ENCODE results near the gene CLP1.
A peak's percentile ranks its signal among the peaks of the same experiment; 100 is the strongest.
"Not testable (repeated sequence)": the region's sequence is repeated elsewhere in the genome, so short reads cannot be mapped to it uniquely, and the experiment has no call there.

The CLP1 gene

GRCh38 chr11:57662893-57663292 is 5.3 kb downstream of the CLP1 start:
- peaks cover 17% of the 10 kb centered on the region for H3K4me1 Mint-ChIP-seq (ENCODE audit: low read depth)
- peaks cover 30% of the 10 kb centered on the region for H3K36me3 Mint-ChIP-seq (ENCODE audit: low read depth)
- DNase-seq (ENCODE audit: low spot score): no peak
- no peak overlapping the region for H3K4me3 Mint-ChIP-seq
- no peak overlapping the region for H3K27ac Mint-ChIP-seq
- no peaks in the 10 kb centered on the region for H3K9me3 Mint-ChIP-seq
- no peaks in the 10 kb centered on the region for H3K27me3 Mint-ChIP-seq (ENCODE audit: low read depth)

- Mint-ChIP-seq H3K4me3 (no peak overlapping the region), H3K27ac (no peak overlapping the region), H3K36me3 (ENCODE audit: low read depth) (peaks cover 28% of the 10 kb centered on the region), H3K4me1 (ENCODE audit: low read depth) (peaks cover 15% of the 10 kb centered on the region), H3K9me3 (no peaks in the 10 kb centered on the region), H3K27me3 (ENCODE audit: low read depth) (no peaks in the 10 kb centered on the region)
- no peak for DNase-seq (ENCODE audit: low spot score)
Observed at GRCh38 chr11:57663975-57664374, 6.4 kb downstream of the CLP1 start.

GRCh38 chr11:57667117-57667735 is 9.7 kb downstream of the CLP1 start:
- Mint-ChIP-seq H3K27me3 (ENCODE audit: low read depth) (no peaks in the 10 kb centered on the region), H3K27ac (peak overlapping the region; percentile 98), H3K36me3 (ENCODE audit: low read depth) (peaks cover 9% of the 10 kb centered on the region), H3K4me3 (peak overlapping the region; percentile 89), H3K9me3 (no peaks in the 10 kb centered on the region), H3K4me1 (ENCODE audit: low read depth) (peaks cover 18% of the 10 kb centered on the region)
- peak; percentile 92 for DNase-seq (ENCODE audit: low spot score)

GRCh38 chr11:57667736-57668433 is 10.3 kb downstream of the CLP1 start, which contains the start of gene ZDHHC5:
Gene ZDHHC5 (plus strand): TSS chr11:57668114. CDS start chr11:57673091, 4,977 bp downstream.
- DNase-seq (ENCODE audit: low spot score): peak; percentile 100
- Mint-ChIP-seq H3K27me3 (ENCODE audit: low read depth) (no peaks in the 10 kb centered on the region), H3K4me1 (ENCODE audit: low read depth) (peaks cover 19% of the 10 kb centered on the region)

GRCh38 chr11:57668434-57668782 is 10.8 kb downstream of the CLP1 start:
- DNase-seq (ENCODE audit: low spot score): no peak

More at GRCh38 chr11:57667736-57668433, 10.3 kb downstream of the CLP1 start, which contains the start of gene ZDHHC5:
- H3K9me3 Mint-ChIP-seq: no peaks in the 10 kb centered on the region
- H3K36me3 Mint-ChIP-seq (ENCODE audit: low read depth): peaks cover 9% of the 10 kb centered on the region
- peak within 1 kb of the TSS; percentile 98 for H3K27ac Mint-ChIP-seq
- H3K4me3 Mint-ChIP-seq: peak within 1 kb of the TSS; percentile 89

GRCh38 chr11:57674251-57674650 is 16.7 kb downstream of the CLP1 start:
- no peak overlapping the region for H3K4me3 Mint-ChIP-seq
- peaks cover 49% of the 10 kb centered on the region for H3K36me3 Mint-ChIP-seq (ENCODE audit: low read depth)
- H3K9me3 Mint-ChIP-seq: no peaks in the 10 kb centered on the region
- no peak overlapping the region for H3K27ac Mint-ChIP-seq
- H3K27me3 Mint-ChIP-seq (ENCODE audit: low read depth): no peaks in the 10 kb centered on the region
- H3K4me1 Mint-ChIP-seq (ENCODE audit: low read depth): peaks cover 35% of the 10 kb centered on the region
- no peak for DNase-seq (ENCODE audit: low spot score)

More at GRCh38 chr11:57668434-57668782, 10.8 kb downstream of the CLP1 start:
- Mint-ChIP-seq H3K27ac (peak overlapping the region; percentile 98), H3K9me3 (no peaks in the 10 kb centered on the region), H3K4me3 (peak overlapping the region; percentile 89), H3K27me3 (ENCODE audit: low read depth) (no peaks in the 10 kb centered on the region), H3K36me3 (ENCODE audit: low read depth) (peaks cover 14% of the 10 kb centered on the region), H3K4me1 (ENCODE audit: low read depth) (peaks cover 23% of the 10 kb centered on the region)

- Mint-ChIP-seq H3K4me1 (ENCODE audit: low read depth) (peaks cover 41% of the 10 kb centered on the region), H3K27ac (no peak overlapping the region), H3K36me3 (ENCODE audit: low read depth) (peaks cover 49% of the 10 kb centered on the region), H3K4me3 (no peak overlapping the region), H3K27me3 (ENCODE audit: low read depth) (no peaks in the 10 kb centered on the region), H3K9me3 (no peaks in the 10 kb centered on the region)
- DNase-seq (ENCODE audit: low spot score): no peak
Observed at GRCh38 chr11:57675176-57675941, 17.8 kb downstream of the CLP1 start.

GRCh38 chr11:57679396-57679795 is 21.8 kb downstream of the CLP1 start:
- Mint-ChIP-seq H3K36me3 (ENCODE audit: low read depth) (peaks cover 62% of the 10 kb centered on the region), H3K27ac (no peak overlapping the region), H3K9me3 (no peaks in the 10 kb centered on the region), H3K4me1 (ENCODE audit: low read depth) (peaks cover 41% of the 10 kb centered on the region), H3K4me3 (no peak overlapping the region), H3K27me3 (ENCODE audit: low read depth) (no peaks in the 10 kb centered on the region)
- no peak for DNase-seq (ENCODE audit: low spot score)

- Mint-ChIP-seq H3K9me3 (no peaks in the 10 kb centered on the region), H3K4me3 (no peak overlapping the region), H3K27me3 (ENCODE audit: low read depth) (no peaks in the 10 kb centered on the region), H3K4me1 (ENCODE audit: low read depth) (peaks cover 39% of the 10 kb centered on the region), H3K27ac (peak overlapping the region; percentile 3), H3K36me3 (ENCODE audit: low read depth) (peaks cover 62% of the 10 kb centered on the region)
- no peak for DNase-seq (ENCODE audit: low spot score)
Observed at GRCh38 chr11:57680552-57680874, 23.0 kb downstream of the CLP1 start.

- peaks cover 59% of the 10 kb centered on the region for H3K36me3 Mint-ChIP-seq (ENCODE audit: low read depth)
- no peak for DNase-seq (ENCODE audit: low spot score)
- no peak overlapping the region for H3K4me3 Mint-ChIP-seq
- no peaks in the 10 kb centered on the region for H3K27me3 Mint-ChIP-seq (ENCODE audit: low read depth)
- H3K9me3 Mint-ChIP-seq: no peaks in the 10 kb centered on the region
- no peak overlapping the region for H3K27ac Mint-ChIP-seq
- peaks cover 32% of the 10 kb centered on the region for H3K4me1 Mint-ChIP-seq (ENCODE audit: low read depth)
Observed at GRCh38 chr11:57681168-57681567, 23.6 kb downstream of the CLP1 start.

GRCh38 chr11:57690474-57690873 is 32.9 kb downstream of the CLP1 start:
- H3K27ac Mint-ChIP-seq; H3K4me1 Mint-ChIP-seq (ENCODE audit: low read depth); H3K4me3 Mint-ChIP-seq; DNase-seq (ENCODE audit: low spot score); H3K9me3 Mint-ChIP-seq; H3K27me3 Mint-ChIP-seq (ENCODE audit: low read depth): not testable (repeated sequence)
- H3K36me3 Mint-ChIP-seq (ENCODE audit: low read depth): peaks cover 51% of the 10 kb centered on the region

GRCh38 chr11:57698843-57699365 is 41.3 kb downstream of the CLP1 start:
- Mint-ChIP-seq H3K9me3 (no peaks in the 10 kb centered on the region), H3K4me3 (no peak overlapping the region), H3K27ac (no peak overlapping the region), H3K36me3 (ENCODE audit: low read depth) (peaks cover 50% of the 10 kb centered on the region), H3K4me1 (ENCODE audit: low read depth) (no peaks in the 10 kb centered on the region), H3K27me3 (ENCODE audit: low read depth) (no peaks in the 10 kb centered on the region)
- no peak for DNase-seq (ENCODE audit: low spot score)

- H3K9me3 Mint-ChIP-seq: no peaks in the 10 kb centered on the region
- no peak overlapping the region for H3K4me3 Mint-ChIP-seq
- H3K27me3 Mint-ChIP-seq (ENCODE audit: low read depth): no peaks in the 10 kb centered on the region
- no peaks in the 10 kb centered on the region for H3K4me1 Mint-ChIP-seq (ENCODE audit: low read depth)
- DNase-seq (ENCODE audit: low spot score): no peak
- H3K36me3 Mint-ChIP-seq (ENCODE audit: low read depth): peaks cover 58% of the 10 kb centered on the region
- H3K27ac Mint-ChIP-seq: no peak overlapping the region
Observed at GRCh38 chr11:57699813-57700212, 42.3 kb downstream of the CLP1 start.

GRCh38 chr11:57700425-57700824 is 42.9 kb downstream of the CLP1 start:
- H3K27ac Mint-ChIP-seq: no peak overlapping the region
- no peaks in the 10 kb centered on the region for H3K9me3 Mint-ChIP-seq
- peaks cover 57% of the 10 kb centered on the region for H3K36me3 Mint-ChIP-seq (ENCODE audit: low read depth)
- no peaks in the 10 kb centered on the region for H3K27me3 Mint-ChIP-seq (ENCODE audit: low read depth)
- DNase-seq (ENCODE audit: low spot score): no peak
- H3K4me1 Mint-ChIP-seq (ENCODE audit: low read depth): no peaks in the 10 kb centered on the region
- H3K4me3 Mint-ChIP-seq: no peak overlapping the region

Data from T-helper 2 cell treated with Interferon-gamma antibody and Interleukin-4, amounts not matched to agents 5 μg/mL and 100 μg/mL, for 36 hours (primary cell).